Endothelial cell (in vitro differentiated cells): Measurements from ENCODE around the gene VAV2. TPM values are rescaled to one million over a fixed set of nuclear protein-coding genes. Genes with fewer than 3 reads are reported as not detected.

Experiments used
- DNase-seq: peaks from one replicate; pipeline ENCODE4 v3.0.0; 2021; ENCODE audit warnings: low spot score
- H3K27ac Mint-ChIP-seq: one replicate; pipeline ENCODE4 v1.8.0; 2021; ENCODE audit warnings: mixed read lengths, inconsistent platforms; ENCODE audit not compliant: unreplicated experiment
- H3K27me3 Mint-ChIP-seq: one replicate; pipeline ENCODE4 v1.8.0; 2021; ENCODE audit warnings: mild to moderate bottlenecking, moderate library complexity, mixed read lengths, inconsistent platforms; ENCODE audit not compliant: unreplicated experiment
- H3K36me3 Mint-ChIP-seq: one replicate; pipeline ENCODE4 v1.8.0; 2021; ENCODE audit warnings: mild to moderate bottlenecking, low read depth, mixed read lengths, inconsistent platforms; ENCODE audit not compliant: unreplicated experiment
- H3K4me1 Mint-ChIP-seq: one replicate; pipeline ENCODE4 v1.8.0; 2021; ENCODE audit warnings: mild to moderate bottlenecking, mixed read lengths, inconsistent platforms; ENCODE audit not compliant: unreplicated experiment
- H3K4me3 Mint-ChIP-seq: one replicate; pipeline ENCODE4 v1.8.0; 2021; ENCODE audit warnings: mild to moderate bottlenecking, mixed read lengths, inconsistent platforms; ENCODE audit not compliant: unreplicated experiment
- H3K9me3 Mint-ChIP-seq: one replicate; pipeline ENCODE4 v1.8.0; 2021; ENCODE audit warnings: mixed read lengths, inconsistent platforms; ENCODE audit not compliant: unreplicated experiment
- CTCF ChIP-seq: fragments of 200-600 bp; sonication (generic); IDR thresholded peaks from one replicate; pipeline ENCODE4 v1.5.0; 2021; ENCODE audit warnings: antibody characterized with exemption; ENCODE audit not compliant: unreplicated experiment
- total RNA-seq: library from RNA; stranded (reverse); fragmentation: NEBNext Ultra II Directional; extraction: Animal tissue kit (Norgen Biotek cat#: 25700); gene quantifications from one replicate; pipeline ENCODE4 v1.2.1, GENCODE V29; 2021; ENCODE audit not compliant: unreplicated experiment

Gene VAV2
- total RNA-seq, 1 donor from 2014 or later = 27.2 TPM

- Mint-ChIP-seq H3K27ac (no peak overlapping the region), H3K4me1 (no peaks in the 10 kb centered on the region), H3K27me3 (peaks cover 9% of the 10 kb centered on the region), H3K36me3 (peaks cover 6% of the 10 kb centered on the region), H3K9me3 (no peaks in the 10 kb centered on the region), H3K4me3 (peak overlapping the region; percentile 74)
- DNase-seq = no peak
- TF ChIP-seq CTCF = no peak
Observed at GRCh38 chr9:133779081-133779480, 213.0 kb downstream of the VAV2 start.

GRCh38 chr9:133778336-133779013, 213.6 kb downstream of the VAV2 start:
- Mint-ChIP-seq H3K4me3 (no peak overlapping the region), H3K4me1 (no peaks in the 10 kb centered on the region), H3K27ac (no peak overlapping the region), H3K27me3 (peaks cover 7% of the 10 kb centered on the region), H3K9me3 (no peaks in the 10 kb centered on the region), H3K36me3 (peaks cover 6% of the 10 kb centered on the region)
- no peak for DNase-seq
- TF ChIP-seq CTCF = no peak

- H3K9me3 Mint-ChIP-seq = no peaks in the 10 kb centered on the region
- no peak for DNase-seq
- peaks cover 6% of the 10 kb centered on the region for H3K36me3 Mint-ChIP-seq
- TF ChIP-seq CTCF = no peak
- no peak overlapping the region for H3K4me3 Mint-ChIP-seq
- peaks cover 7% of the 10 kb centered on the region for H3K27me3 Mint-ChIP-seq
- no peak overlapping the region for H3K27ac Mint-ChIP-seq
- no peaks in the 10 kb centered on the region for H3K4me1 Mint-ChIP-seq
Observed at GRCh38 chr9:133777871-133778270, 214.3 kb downstream of the VAV2 start.

- no peak for DNase-seq
- H3K4me3 Mint-ChIP-seq = no peak overlapping the region
- peaks cover 4% of the 10 kb centered on the region for H3K36me3 Mint-ChIP-seq
- H3K27ac Mint-ChIP-seq = no peak overlapping the region
- H3K27me3 Mint-ChIP-seq = peaks cover 7% of the 10 kb centered on the region
- TF ChIP-seq CTCF = no peak
- no peaks in the 10 kb centered on the region for H3K9me3 Mint-ChIP-seq
- no peaks in the 10 kb centered on the region for H3K4me1 Mint-ChIP-seq
Observed at GRCh38 chr9:133777068-133777791, 214.9 kb downstream of the VAV2 start.
